Measurements from ENCODE around the gene ATP6V0B.

ATP6V0B gene

GRCh38 chr1:44021156-44021555, 46.4 kb downstream of the ATP6V0B start:
- Histone ChIP-seq H3K27ac (ENCODE audit: low read depth, low read length) (no peak overlapping the region), H3K9me3 (ENCODE audit: control insufficient read depth, insufficient read depth, low read length) (no peaks in the 10 kb centered on the region), H3K9ac (ENCODE audit: low read depth, low read length) (no peak overlapping the region)

GRCh38 chr1:44021581-44022321, 47.0 kb downstream of the ATP6V0B start:
- H3K9ac ChIP-seq (ENCODE audit: low read depth, low read length) = no peak overlapping the region
- no peak overlapping the region for H3K4me3 ChIP-seq (ENCODE audit: low read depth, low read length)
- no peaks in the 10 kb centered on the region for H3K27me3 ChIP-seq (ENCODE audit: control insufficient read depth, insufficient read depth, low read length)
- no peak overlapping the region for H3K27ac ChIP-seq (ENCODE audit: low read depth, low read length)
- H3K36me3 ChIP-seq (ENCODE audit: control insufficient read depth, insufficient read depth, low read length) = peaks cover 35% of the 10 kb centered on the region
- no peaks in the 10 kb centered on the region for H3K9me3 ChIP-seq (ENCODE audit: control insufficient read depth, insufficient read depth, low read length)
- H3K4me1 ChIP-seq (ENCODE audit: control insufficient read depth, insufficient read depth, low read length) = no peaks in the 10 kb centered on the region; the same call in 1 of the 2 replicates

More at GRCh38 chr1:44021156-44021555, 46.4 kb downstream of the ATP6V0B start:
- peaks cover 35% of the 10 kb centered on the region for H3K36me3 ChIP-seq (ENCODE audit: control insufficient read depth, insufficient read depth, low read length)
- H3K4me1 ChIP-seq (ENCODE audit: control insufficient read depth, insufficient read depth, low read length) = no peaks in the 10 kb centered on the region; the same call in 1 of the 2 replicates
- H3K27me3 ChIP-seq (ENCODE audit: control insufficient read depth, insufficient read depth, low read length) = no peaks in the 10 kb centered on the region
- H3K4me3 ChIP-seq (ENCODE audit: low read depth, low read length) = no peak overlapping the region

DNA sequence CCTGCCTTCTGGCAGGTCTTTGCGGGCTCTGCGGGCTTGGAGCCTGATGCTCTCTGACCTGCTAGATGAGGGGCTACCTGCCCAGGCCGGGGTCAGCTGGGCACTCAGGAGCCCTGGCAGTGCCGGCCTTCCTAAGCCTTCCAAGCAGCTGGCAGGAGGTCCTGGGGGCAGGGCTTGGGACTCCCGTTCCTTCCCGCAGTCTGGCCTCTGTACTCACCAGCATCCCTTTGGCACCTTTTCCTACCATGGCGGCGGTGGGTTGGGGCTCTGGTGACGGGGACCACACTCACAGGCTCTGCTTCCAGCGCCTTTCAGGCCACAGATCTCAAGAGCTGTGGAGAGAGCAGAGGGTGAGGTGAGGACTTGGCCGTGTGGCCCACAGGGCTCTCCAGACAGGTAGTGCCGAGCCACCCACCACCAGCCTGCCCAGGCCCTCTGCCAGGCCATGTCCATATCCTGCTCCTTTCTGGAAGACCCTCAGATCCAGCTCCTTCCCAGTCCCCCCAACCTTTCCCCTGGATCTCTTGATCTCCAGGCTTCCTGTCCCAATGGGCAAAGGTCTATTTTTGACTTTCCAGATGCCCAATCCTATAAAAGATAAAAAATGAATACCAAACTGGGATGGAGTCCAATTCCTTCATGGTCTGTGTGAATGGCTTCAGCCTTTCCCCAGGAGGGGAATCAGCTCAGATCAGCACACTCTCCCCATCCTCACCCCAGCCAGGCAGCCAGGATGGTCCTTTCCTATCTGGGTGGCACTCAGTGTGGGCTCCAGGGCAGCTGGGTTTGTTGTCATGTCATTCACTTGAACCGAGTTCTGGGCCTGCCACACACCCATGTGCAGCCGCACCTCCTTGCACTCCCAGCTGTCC, 49.5 kb downstream of the ATP6V0B start:
- Histone ChIP-seq H3K36me3 (ENCODE audit: control insufficient read depth, insufficient read depth, low read length) (peaks cover 35% of the 10 kb centered on the region), H3K4me3 (ENCODE audit: low read depth, low read length) (no peak overlapping the region), H3K9ac (ENCODE audit: low read depth, low read length) (no peak overlapping the region), H3K27me3 (ENCODE audit: control insufficient read depth, insufficient read depth, low read length) (no peaks in the 10 kb centered on the region), H3K27ac (ENCODE audit: low read depth, low read length) (no peak overlapping the region), H3K9me3 (ENCODE audit: control insufficient read depth, insufficient read depth, low read length) (no peaks in the 10 kb centered on the region), H3K4me1 (ENCODE audit: control insufficient read depth, insufficient read depth, low read length) (peaks cover 3% of the 10 kb centered on the region)

DNA sequence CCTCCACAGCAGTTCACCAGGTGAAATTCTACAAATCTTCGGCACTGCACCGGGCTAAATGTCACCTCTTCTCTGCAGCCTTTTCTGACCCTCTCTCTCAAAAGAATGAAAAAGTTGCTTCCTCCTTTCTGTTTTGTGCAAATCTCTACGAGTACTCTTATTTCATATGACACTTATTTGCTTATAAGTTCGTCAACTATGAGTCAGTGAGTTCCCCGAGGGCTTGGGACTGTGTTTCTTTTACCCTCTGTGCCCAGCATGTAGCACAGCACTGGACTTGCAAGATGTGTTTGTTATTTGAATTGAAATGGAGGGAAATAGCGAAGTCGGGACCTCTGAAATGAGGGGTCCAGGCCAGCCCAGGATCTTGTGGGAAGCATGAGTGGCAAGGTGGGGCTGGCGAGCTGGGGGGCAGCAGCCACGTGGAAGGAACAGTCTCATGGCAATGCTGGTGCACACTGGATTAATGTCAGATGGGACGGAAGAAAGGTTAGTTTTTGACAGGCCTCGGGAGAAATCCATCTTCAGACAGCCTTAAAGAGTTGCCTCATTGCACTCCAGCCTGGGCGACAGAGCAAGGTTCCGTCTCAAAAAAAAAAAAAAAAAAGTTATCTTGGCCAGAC, 50.3 kb downstream of the ATP6V0B start:
- peaks cover 7% of the 10 kb centered on the region for H3K4me1 ChIP-seq (ENCODE audit: control insufficient read depth, insufficient read depth, low read length)
- peaks cover 35% of the 10 kb centered on the region for H3K36me3 ChIP-seq (ENCODE audit: control insufficient read depth, insufficient read depth, low read length)
- H3K9me3 ChIP-seq (ENCODE audit: control insufficient read depth, insufficient read depth, low read length) = no peaks in the 10 kb centered on the region
- H3K9ac ChIP-seq (ENCODE audit: low read depth, low read length) = no peak overlapping the region
- no peak overlapping the region for H3K27ac ChIP-seq (ENCODE audit: low read depth, low read length)
- no peaks in the 10 kb centered on the region for H3K27me3 ChIP-seq (ENCODE audit: control insufficient read depth, insufficient read depth, low read length)
- no peak overlapping the region for H3K4me3 ChIP-seq (ENCODE audit: low read depth, low read length)

DNA sequence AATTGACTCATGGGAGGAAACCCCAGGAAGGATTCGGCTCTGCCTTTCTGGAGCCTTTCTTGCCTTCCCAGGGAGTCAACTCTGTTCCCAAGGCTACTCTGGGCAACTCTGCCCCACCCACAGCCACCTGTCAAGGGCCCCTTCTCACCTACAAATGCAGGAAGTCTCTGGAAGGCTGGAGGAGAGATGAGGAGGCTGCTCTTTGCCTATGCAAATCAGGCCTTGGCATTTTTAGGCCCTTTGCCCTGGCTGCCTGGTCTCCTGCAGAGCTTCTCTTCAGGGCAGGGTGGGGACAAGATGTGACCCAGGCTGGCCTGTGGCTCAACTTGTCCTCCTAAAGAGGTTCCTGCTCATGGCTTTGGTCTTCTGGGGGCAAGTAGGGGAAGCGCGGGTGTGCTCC, 51.1 kb downstream of the ATP6V0B start:
- H3K4me1 ChIP-seq (ENCODE audit: control insufficient read depth, insufficient read depth, low read length) = peaks cover 7% of the 10 kb centered on the region
- no peak overlapping the region for H3K27ac ChIP-seq (ENCODE audit: low read depth, low read length)
- no peak overlapping the region for H3K4me3 ChIP-seq (ENCODE audit: low read depth, low read length)
- peaks cover 27% of the 10 kb centered on the region for H3K36me3 ChIP-seq (ENCODE audit: control insufficient read depth, insufficient read depth, low read length)
- no peak overlapping the region for H3K9ac ChIP-seq (ENCODE audit: low read depth, low read length)
- H3K27me3 ChIP-seq (ENCODE audit: control insufficient read depth, insufficient read depth, low read length) = no peaks in the 10 kb centered on the region
- no peaks in the 10 kb centered on the region for H3K9me3 ChIP-seq (ENCODE audit: control insufficient read depth, insufficient read depth, low read length)

DNA sequence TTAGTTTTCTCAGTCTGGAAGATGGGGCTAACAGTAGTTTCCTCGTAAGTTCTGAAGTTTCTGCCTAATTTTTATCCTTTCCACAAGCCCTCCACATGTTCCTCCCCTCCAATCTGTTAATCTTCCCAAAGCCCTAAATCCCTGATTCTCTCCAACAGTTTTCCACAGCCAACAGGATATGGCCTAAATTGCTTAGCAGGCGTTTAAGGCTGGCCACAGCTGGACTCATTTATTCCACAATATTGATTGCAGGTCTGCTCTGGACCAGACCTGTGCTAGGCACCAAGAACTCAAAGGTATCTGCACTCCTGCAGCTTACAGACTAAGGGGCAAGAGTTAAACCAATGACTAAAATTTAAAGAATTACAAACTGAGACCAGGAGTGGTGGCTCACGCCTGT, 52.6 kb downstream of the ATP6V0B start:
- Histone ChIP-seq H3K36me3 (ENCODE audit: control insufficient read depth, insufficient read depth, low read length) (peaks cover 15% of the 10 kb centered on the region), H3K27me3 (ENCODE audit: control insufficient read depth, insufficient read depth, low read length) (no peaks in the 10 kb centered on the region), H3K9ac (ENCODE audit: low read depth, low read length) (no peak overlapping the region), H3K4me3 (ENCODE audit: low read depth, low read length) (no peak overlapping the region), H3K27ac (ENCODE audit: low read depth, low read length) (no peak overlapping the region), H3K4me1 (ENCODE audit: control insufficient read depth, insufficient read depth, low read length) (peaks cover 13% of the 10 kb centered on the region), H3K9me3 (ENCODE audit: control insufficient read depth, insufficient read depth, low read length) (no peaks in the 10 kb centered on the region)

Data from HUES48 (cell line).